Natural killer cell (primary cell): Measurements from ENCODE around the gene TMPRSS11E. TPM values are rescaled to one million over a fixed set of nuclear protein-coding genes. Genes with fewer than 3 reads are reported as not detected.
"Not testable (repeated sequence)": the region's sequence is repeated elsewhere in the genome, so short reads cannot be mapped to it uniquely, and the experiment has no call there.

Experiments
- ATAC-seq, 3 donors: fragments of 150-1000 bp in 2 of 3; fragments of 200-7000 bp in 1 of 3; cut with Tn5 transposase; 1 replicate in 1 of 3; 2 replicates in 2 of 3; pipeline ENCODE4 v1.10.0; 2021; ENCODE audit warnings: mild to moderate bottlenecking in 2 of 3, moderate library complexity in 2 of 3
- DNase-seq, 2 donors: peaks; one replicate each; pipeline versions ENCODE4 v3.0.0 to v3.0.0-alpha.2; 2013 to 2021; ENCODE audit warnings: mixed read lengths in 1 of 2
- H3K27ac ChIP-seq: one replicate; pipeline ENCODE4 v1.5.1; 2013; ENCODE audit warnings: mild to moderate bottlenecking, low read length
- H3K27me3 ChIP-seq: one replicate; pipeline ENCODE4 v1.6.1; 2013; ENCODE audit warnings: low read length; ENCODE audit not compliant: control insufficient read depth, insufficient read depth
- H3K36me3 ChIP-seq: one replicate; pipeline ENCODE4 v1.6.1; 2013; ENCODE audit warnings: low read length; ENCODE audit not compliant: control insufficient read depth, insufficient read depth
- H3K4me1 ChIP-seq: one replicate; pipeline ENCODE4 v1.6.1; 2013; ENCODE audit warnings: low read length; ENCODE audit not compliant: control insufficient read depth, insufficient read depth
- H3K4me3 ChIP-seq: one replicate; pipeline ENCODE4 v1.5.1; 2013; ENCODE audit warnings: low read length
- H3K9me3 ChIP-seq: one replicate; pipeline ENCODE4 v1.6.1; 2013; ENCODE audit warnings: low read length; ENCODE audit not compliant: control insufficient read depth, insufficient read depth
- H3K27ac Mint-ChIP-seq, 2 donors: one replicate each; pipeline ENCODE4 v1.8.0; 2022; ENCODE audit warnings: mild to moderate bottlenecking in 2 of 2, mixed read lengths in 2 of 2, moderate library complexity in 1 of 2
- H3K27me3 Mint-ChIP-seq, 2 donors: one replicate each; pipeline ENCODE4 v1.8.0; 2022; ENCODE audit warnings: low read depth in 2 of 2, mixed read lengths in 2 of 2
- H3K36me3 Mint-ChIP-seq: one replicate; pipeline ENCODE4 v1.8.0; 2022; ENCODE audit warnings: mixed read lengths
- H3K4me1 Mint-ChIP-seq, 2 donors: one replicate each; pipeline ENCODE4 v1.8.0; 2022; ENCODE audit warnings: mixed read lengths in 2 of 2
- H3K4me3 Mint-ChIP-seq: one replicate; pipeline ENCODE4 v1.8.0; 2022; ENCODE audit warnings: mild to moderate bottlenecking, moderate library complexity, mixed read lengths
- H3K9me3 Mint-ChIP-seq, 2 donors: one replicate each; pipeline ENCODE4 v1.8.0; 2022; ENCODE audit warnings: mixed read lengths in 2 of 2
- CTCF ChIP-seq: fragments of 200-600 bp; IDR thresholded peaks from one replicate; pipeline ENCODE4 v1.8.0; 2022; ENCODE audit warnings: antibody characterized with exemption
- WGBS: methylation state at CpG from one replicate; pipeline ENCODE4 v1.1.7; 2013; ENCODE audit warnings: missing lambda C conversion rate; ENCODE audit not compliant: insufficient coverage; 5-methylcytosine and 5-hydroxymethylcytosine counted together
- intact Hi-C: fragments of 100-400 bp; cut with micrococcal nuclease; formaldehyde crosslinking; loops from one replicate; pipeline ENCODE4 v1.14.2; 2022
- total RNA-seq, 4 donors: library from RNA; stranded (reverse); fragments of 120-200 nt in 1 of 4; gene quantifications; one replicate each; pipeline versions ENCODE4 v1.2.3 to v1.2.4, GENCODE V29; 2013 to 2022

The TMPRSS11E gene
- total RNA-seq, 3 donors from 2014 or later (not counting 1 experiment from before 2014, with no cell fraction given) = not detected

GRCh38 chr4:68536375-68536774 lies 89.1 kb downstream of the TMPRSS11E start:
- H3K4me1 ChIP-seq = no peaks in the 10 kb centered on the region
- no peaks in the 10 kb centered on the region for H3K36me3 ChIP-seq
- H3K27me3 ChIP-seq = no peaks in the 10 kb centered on the region
- peaks cover 12 to 16% of the 10 kb centered on the region in 2 donors for H3K9me3 Mint-ChIP-seq
- no peaks in the 10 kb centered on the region for H3K9me3 ChIP-seq
- H3K27ac ChIP-seq = no peak overlapping the region
- no peaks in the 10 kb centered on the region for H3K27me3 Mint-ChIP-seq
- H3K4me3 ChIP-seq = no peak overlapping the region
- no peak overlapping the region for H3K4me3 Mint-ChIP-seq
- DNase-seq (no peak), ATAC-seq (no peak)
- H3K27ac Mint-ChIP-seq = no peak overlapping the region
- no peaks in the 10 kb centered on the region for H3K36me3 Mint-ChIP-seq
- WGBS = 86% methylated on average over 3 of the region's 3 CpGs
- no peak for TF ChIP-seq CTCF
- intact Hi-C loops = no loop called here
- H3K4me1 Mint-ChIP-seq = no peaks in the 10 kb centered on the region

- H3K36me3 ChIP-seq, H3K4me1 Mint-ChIP-seq, DNase-seq, H3K4me3 Mint-ChIP-seq, H3K4me1 ChIP-seq, H3K27ac Mint-ChIP-seq, H3K27me3 ChIP-seq, H3K27ac ChIP-seq, H3K27me3 Mint-ChIP-seq, H3K36me3 Mint-ChIP-seq, ATAC-seq, H3K9me3 ChIP-seq, intact Hi-C loops, H3K4me3 ChIP-seq: not testable (repeated sequence)
- H3K9me3 Mint-ChIP-seq = peaks cover 8 to 17% of the 10 kb centered on the region in 2 donors
- 87% methylated on average over 13 of the region's 13 CpGs for WGBS
Observed at GRCh38 chr4:68542742-68543141, 95.5 kb downstream of the TMPRSS11E start.

Other genes starting within 250 kb of the TMPRSS11E start
- not detected for gene TMPRSS11B, start 201.8 kb upstream of the TMPRSS11E start, total RNA-seq
- gene YTHDC1, start 97.4 kb upstream of the TMPRSS11E start, total RNA-seq = 100 to 1,000 TPM; 225 to 320 (median 270) TPM
- under 1 TPM in 1 of 3 donors, not detected in 2; 0.28 TPM for gene UGT2B17, start 128.9 kb downstream of the TMPRSS11E start, total RNA-seq
- gene UGT2B15, start 223.2 kb downstream of the TMPRSS11E start, total RNA-seq = not detected